ENCODE results near the gene NTRK1.

The NTRK1 gene

DNA sequence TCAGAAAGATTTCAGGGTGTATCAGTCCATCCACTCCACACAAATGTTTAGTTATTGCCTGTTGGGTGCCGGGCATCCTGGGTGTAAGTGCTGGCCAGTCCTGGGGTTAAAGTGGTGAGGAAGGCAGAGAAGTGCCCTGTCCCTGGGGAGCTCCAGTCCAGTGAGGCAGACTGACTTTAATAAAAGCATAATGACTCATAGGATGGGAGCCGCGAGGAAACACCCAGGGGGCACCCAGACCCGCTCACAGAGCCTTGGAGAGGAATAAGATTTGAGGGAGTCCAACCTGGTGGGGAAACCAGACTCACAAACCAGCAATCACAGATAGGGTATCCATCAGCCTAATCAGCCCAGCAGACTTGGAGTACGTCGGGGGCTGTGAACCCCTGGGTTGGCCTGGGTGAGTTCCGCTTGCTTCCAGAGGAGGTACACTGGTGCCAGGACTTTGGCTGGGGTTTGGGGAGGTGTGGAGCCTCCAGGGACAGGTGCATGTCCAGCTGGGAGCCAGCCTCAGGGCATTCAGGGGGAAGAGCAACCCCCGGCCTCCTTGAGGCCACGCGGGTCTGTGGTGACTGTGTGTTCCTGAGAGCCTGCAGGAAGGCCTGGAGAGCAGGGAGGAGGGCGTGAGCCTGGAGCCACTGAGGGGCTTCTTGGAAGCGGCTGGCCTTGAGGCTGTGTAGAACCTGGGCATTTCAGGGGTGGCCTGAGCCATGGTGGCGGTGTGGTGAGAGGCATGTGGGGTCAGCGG, 36.6 kb downstream of the NTRK1 start:
- no peak for DNase-seq (ENCODE audit: low read depth in 3 of 3)

DNA sequence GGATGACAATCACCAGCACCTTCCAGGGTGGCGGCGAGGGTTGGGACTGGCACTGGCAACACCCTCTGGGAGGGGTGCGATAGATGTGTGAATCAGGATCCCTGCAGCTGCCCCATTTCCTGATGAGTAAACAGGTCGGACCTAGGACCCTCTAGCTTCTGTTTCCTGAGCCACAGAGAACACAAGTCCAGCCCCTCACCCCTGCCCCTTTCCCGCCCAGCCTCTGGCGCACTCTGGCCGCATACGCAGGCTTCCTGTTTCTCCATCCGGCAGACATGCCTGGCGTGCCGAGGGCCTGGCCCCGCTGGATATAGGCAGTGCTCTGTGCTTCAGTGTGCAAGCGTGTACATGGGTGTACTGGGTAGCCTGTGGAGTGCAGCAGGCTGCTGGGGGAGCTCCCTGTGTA, 37.5 kb downstream of the NTRK1 start:
- DNase-seq (ENCODE audit: low read depth in 3 of 3), result no peak

DNA sequence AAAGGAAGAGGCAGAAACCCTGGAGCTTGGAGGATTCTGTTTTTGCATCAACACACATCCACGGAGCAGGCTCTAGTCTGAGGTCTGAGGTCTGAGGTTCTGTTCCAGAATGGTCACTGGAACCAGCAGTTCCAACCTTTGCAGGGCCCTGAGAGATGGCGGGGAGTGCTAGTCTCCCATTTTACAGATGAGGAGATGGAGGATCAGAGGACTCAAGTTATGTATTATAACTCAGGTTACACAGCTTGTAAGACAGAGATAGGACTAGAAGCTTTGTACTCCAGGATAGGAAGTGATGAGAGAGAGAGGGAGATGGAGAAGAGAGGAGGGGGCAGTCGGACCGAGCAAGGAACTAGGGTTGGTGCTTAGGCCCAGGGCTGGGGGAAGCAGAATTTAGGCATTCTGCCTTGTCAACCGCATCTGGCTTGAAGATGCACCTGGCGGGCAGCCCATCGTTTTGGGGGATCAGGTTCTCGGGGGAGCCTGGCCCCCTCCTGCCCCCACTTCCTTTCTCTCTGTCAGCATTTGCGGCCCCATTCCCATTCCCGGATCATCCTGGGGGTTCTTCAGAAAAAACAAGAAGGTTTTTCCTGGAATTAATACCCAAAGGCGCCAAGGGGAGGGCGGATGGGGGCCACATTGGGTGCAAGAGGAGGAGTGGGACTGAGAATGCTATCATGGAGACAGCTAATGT, 38.5 kb downstream of the NTRK1 start:
- no peak for DNase-seq (ENCODE audit: low read depth in 3 of 3)

DNA sequence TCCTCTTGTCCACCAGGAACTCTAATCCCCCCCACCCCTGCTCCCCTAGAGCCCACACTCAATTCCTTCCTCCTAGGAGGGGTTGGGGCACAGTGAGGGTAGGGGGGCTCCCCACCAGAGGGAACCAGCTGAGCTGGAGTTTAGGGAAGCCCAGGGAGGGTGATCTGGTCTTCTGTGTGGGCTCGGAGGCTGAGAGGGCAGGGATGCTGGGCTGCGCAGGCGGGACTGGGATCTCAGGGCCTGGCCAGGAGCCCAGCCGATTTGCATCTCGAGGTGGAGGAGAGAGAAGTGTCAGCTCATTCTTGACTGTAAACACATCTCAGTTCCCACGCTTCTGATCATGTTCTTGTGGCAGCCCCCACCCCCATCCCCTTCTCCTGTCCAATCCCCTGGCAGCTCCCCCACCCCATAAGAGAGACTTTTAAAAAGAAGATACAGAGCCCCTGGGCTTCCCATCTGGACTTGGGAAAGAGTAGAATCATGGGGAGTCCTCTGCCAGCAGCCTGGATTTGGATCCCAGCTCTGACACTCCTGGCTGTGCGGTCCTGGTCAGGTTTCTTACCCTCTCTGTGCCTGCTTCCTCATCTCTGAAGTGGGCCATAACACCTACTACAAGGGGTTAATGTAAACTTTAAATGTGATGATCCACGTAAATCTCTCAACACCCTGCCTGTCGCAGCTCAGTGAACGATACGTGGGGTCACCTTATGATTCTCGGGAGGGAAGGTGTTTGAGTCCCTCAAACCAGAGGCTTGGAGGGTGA, 39.5 kb downstream of the NTRK1 start:
- DNase-seq (ENCODE audit: low read depth in 3 of 3), result no peak

DNA sequence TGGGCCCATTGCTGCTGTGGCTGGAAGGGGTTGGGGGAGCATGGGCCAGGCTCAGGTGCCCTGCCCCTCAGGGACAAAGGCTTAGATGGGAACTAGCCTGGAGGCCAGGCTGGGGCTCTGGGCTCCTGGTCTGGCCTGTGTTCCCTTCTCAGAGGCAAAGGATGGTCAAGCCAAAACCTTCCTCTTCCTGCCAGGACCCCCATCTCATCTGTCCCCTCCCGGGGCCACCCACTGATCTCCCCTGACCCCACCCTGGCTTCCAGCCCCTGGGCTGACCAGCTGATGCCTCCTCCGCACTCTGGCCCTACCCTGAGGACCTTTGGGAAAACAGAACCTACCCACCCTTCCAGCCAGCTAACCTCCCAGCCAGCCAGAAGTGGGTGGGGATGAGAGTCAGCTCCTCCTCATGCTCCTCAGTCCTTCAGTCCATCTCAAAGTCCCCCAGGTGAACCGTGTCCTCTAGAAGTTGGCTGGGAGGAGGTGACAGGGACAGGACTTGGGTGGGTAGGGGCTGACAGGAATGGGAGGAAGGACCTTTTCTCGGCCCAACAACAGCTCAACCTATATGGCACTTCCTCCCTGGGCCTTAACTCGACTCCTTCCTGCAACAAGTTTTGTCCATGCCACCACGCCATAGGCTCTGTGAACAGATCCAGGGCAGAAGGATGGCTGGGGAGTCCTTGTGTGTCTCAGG, 40.4 kb downstream of the NTRK1 start:
- DNase-seq (ENCODE audit: low read depth in 3 of 3), result no peak

DNA sequence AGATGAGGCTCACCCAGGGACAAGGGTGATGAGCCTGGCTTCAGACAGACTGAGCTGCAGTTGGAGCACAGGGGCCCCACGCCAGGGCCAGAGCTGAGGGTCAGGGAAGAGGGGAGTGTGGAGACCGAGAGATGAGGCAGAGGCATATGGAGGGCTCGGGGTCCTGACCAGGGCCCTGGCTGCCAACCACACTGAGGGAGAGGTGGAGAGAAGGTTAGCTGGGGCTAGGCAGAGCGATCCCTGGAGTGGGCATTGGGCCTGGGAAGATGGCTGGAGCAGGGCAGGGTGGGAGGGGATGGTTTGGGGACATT, 40.9 kb downstream of the NTRK1 start:
- no peak for DNase-seq (ENCODE audit: low read depth in 3 of 3)

DNA sequence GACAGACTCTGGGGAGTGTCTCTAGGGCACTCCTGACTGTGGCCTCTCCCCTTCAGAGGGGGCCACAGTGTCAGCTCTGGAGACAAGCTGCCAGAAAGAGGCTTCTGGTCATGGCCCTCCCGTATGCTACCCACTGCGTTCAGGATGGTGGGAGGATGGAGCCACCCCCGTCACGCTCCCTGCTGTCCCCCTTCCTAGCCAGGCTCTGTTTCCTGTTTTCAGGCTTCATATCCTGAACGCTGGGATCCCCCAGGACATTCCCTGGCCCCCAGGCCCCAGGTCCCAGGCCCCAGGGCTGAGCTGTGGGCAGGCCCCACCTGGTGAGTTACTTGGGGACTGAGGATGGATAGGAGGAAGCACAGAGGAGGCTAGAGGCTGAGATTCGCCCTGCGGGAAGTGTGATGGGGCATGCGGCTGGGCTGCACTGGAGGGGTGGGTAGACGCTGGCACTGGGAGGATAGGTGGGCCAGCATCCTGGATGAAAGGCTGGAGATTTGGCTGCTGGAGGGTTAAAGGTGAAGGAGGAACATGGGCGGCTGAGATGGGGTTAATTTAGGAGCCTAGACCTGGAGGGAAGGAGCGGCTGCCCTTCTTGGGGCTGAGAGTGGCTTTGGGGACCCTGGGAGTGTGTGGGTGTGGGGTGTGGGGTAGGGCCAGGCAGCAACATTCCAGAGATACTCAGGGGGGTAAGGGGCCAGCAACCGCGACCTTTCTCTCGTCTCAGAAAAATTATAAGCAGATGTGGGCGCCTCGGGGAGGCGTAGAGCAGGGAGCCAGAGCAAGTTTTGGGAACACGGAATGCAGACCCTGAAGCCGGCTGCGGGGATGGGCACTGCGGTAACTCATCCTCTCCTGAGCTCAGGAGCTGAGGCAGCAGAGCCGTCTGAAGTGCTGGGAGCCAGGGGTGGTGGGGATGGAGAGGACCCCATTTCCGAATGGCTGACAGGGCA, 41.6 kb downstream of the NTRK1 start:
- DNase-seq (ENCODE audit: low read depth in 3 of 3), result no peak

DNA sequence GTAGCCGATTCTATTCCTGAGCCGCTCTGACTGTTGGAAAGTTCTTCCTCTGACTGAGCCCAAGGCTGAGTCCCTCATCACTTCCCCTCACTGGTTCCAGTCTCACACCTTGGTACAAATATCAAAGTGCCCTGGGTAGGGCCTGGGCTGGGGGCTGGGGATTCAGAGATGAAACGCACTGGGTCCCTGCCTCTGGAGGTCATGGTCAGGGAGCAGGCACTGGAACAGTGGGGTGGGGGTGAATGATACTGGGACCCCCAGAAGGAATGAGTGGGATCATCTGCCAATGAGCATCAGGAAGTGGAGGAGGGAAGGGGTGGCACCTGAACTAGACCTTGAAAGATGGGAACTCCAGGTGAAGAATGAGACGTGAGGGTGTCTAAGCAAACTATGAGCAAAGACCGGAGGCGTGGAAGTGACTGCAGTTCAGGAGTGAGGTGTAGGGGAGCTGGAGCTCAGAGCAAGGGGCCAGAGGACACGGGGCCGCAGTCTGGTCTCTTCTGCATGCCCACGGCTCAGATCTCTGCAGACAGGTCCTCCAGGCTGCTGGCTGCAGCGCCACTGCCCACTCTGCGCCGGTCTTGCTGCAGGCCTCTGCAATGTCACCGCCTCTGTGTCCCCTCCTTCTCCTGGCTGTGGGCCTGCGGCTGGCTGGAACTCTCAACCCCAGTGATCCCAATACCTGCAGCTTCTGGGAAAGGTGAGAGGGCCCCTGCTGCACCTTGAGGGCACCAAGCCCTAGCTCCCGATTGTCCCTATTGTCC, 42.8 kb downstream of the NTRK1 start:
- no peak for DNase-seq (ENCODE audit: low read depth in 3 of 3)

DNA sequence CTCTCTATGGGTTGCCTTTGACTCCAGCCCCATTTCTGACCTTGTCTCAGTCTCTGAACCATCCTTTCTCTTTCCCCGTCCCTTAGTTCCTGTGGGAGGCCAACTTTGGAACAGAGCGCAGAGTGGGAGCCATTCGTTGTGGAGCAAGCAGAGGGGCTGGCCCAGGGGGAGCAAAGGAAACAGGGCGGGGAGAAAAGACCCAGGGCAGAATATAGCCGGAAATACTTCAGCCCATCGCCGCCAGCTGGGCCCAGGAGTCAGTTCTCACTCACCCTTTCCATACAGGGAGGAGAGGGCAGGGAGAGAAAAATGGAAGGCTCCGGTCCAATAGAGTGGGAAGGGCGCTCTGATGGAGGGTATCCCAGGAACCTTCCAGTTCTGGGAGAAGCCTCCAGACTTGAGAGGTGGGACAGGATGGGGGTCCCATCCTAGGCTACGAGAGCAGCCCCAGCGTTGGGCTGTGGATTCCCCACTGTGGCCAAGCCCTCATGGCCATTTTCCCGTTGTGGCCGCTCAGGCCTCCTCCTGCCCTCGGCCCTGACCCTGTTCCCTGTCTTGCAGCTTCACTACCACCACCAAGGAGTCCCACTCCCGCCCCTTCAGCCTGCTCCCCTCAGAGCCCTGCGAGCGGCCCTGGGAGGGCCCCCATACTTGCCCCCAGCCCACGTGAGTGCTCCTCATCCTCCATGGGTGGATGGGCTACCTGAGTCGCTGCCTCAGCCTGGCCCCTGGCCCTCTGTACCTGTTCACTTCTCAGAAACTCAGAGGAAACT, 43.7 kb downstream of the NTRK1 start:
- no peak for DNase-seq (ENCODE audit: low read depth in 3 of 3)

DNA sequence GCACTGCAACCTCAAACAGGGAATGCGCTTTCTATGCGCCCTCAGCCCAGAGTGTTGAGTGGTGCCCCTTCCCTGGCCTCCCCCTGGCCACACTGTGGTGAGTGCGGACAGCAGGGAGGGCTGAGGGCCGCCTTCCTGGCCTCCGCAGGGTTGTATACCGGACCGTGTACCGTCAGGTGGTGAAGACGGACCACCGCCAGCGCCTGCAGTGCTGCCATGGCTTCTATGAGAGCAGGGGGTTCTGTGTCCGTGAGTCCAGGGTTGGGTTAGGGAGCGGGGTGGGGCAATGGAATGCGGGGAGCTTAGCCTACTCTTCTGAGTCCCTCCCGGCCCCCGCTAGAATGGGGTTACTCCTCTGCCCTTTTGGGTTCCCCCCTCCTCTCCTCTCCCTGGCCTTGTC, 44.5 kb downstream of the NTRK1 start:
- no peak for DNase-seq (ENCODE audit: low read depth in 3 of 3)

DNA sequence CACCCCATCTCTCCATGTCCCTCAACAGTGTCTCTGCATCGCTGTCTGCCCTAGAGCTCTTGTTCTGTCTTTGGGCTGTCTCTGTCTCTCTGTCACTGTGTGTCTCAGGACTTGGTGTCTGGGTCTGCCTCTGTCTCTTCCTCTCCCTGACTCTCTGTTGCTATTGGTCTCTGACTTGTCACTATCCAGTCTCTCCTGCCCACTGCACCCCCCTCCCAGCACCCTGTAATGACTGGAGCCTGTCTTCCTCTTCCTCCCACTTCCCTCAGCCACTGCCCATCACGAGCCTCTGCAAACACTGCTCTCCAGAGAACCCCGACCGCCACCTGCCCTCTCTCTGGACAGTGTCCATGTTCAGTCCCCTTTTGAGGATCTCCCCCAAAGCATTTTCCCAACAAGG, 45.0 kb downstream of the NTRK1 start:
- no peak for DNase-seq (ENCODE audit: low read depth in 3 of 3)

DNA sequence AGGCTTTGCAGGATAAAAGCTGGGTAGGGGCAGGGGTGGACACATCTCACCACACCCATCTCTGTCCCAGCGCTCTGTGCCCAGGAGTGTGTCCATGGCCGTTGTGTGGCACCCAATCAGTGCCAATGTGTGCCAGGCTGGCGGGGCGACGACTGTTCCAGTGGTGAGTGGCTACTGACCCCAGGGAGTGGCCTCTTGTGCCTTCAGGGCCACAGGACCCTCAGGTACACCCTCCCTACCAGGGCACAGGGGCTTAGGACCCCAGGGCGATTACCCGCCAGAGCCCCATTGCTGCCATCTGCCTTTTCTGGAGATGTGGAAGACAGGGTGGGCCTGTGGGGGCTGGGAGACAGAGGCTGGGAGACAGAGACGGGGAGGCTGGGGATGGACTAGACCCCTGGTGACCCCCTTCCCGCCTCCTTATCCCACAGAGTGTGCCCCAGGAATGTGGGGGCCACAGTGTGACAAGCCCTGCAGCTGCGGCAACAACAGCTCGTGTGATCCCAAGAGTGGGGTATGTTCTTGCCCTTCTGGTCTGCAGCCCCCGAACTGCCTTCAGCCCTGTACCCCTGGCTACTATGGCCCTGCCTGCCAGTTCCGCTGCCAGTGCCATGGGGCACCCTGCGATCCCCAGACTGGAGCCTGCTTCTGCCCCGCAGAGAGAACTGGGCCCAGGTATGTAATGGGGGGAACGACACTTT, 45.7 kb downstream of the NTRK1 start:
- DNase-seq (ENCODE audit: low read depth in 3 of 3), result no peak

DNA sequence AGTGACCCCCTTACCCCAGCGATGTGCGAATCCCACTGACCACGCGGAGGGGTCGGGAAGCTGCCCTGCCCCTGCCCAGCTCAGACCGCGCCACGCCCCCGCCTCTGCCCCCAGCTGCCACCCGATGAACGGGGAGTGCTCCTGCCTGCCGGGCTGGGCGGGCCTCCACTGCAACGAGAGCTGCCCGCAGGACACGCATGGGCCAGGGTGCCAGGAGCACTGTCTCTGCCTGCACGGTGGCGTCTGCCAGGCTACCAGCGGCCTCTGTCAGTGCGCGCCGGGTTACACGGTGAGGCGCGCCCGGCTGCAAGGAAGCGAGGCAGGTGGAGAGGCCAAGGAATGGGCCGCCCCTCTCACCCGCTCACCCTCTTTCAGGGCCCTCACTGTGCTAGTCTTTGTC, 47.9 kb downstream of the NTRK1 start:
- no peak for DNase-seq (ENCODE audit: low read depth in 3 of 3)

DNA sequence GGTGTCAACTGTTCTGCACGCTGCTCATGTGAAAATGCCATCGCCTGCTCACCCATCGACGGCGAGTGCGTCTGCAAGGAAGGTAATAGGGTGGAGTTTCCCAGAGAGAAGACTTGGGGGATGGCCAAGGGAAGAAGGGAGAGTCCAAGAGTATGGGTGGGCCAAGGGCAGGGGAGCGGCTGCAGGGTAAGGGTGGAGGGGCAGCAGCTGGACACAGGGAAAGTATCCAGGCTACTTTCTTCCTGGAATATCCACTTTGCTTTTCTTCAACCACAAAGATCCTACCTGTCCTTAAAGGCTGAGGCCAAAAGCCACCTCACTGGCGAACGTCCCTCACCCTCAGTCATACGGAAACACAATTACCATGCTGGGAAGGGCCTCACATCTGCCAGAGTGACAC, 48.3 kb downstream of the NTRK1 start:
- no peak for DNase-seq (ENCODE audit: low read depth in 3 of 3)

DNA sequence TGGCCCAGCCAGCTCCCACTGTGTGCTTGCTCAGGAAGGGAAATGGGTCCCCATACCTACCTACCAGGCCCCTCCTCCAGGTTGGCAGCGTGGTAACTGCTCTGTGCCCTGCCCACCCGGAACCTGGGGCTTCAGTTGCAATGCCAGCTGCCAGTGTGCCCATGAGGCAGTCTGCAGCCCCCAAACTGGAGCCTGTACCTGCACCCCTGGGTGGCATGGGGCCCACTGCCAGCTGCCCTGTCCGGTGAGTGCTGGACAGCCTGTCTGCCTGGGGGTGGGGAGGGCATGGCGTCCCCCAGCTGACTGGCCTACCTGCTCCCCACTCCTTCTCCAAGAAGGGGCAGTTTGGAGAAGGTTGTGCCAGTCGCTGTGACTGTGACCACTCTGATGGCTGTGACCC, 49.0 kb downstream of the NTRK1 start:
- no peak for DNase-seq (ENCODE audit: low read depth in 3 of 3)

DNA sequence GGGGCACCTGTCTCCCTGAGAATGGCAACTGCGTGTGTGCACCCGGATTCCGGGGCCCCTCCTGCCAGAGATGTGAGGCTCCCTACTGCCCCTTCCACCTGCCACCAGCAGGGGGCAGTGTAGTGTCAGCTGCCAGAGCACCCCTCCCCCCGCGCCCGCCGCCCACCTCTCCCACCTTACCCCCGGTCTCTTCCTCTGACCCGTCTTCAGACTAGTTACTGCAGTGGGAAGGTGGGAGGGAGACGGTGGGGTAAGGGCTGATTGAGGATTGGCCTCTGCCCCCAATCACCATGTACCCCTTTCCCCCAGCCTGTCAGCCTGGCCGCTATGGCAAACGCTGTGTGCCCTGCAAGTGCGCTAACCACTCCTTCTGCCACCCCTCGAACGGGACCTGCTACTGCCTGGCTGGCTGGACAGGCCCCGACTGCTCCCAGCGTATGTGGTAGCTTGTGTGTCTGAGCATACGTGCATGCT, 49.7 kb downstream of the NTRK1 start:
- DNase-seq (ENCODE audit: low read depth in 3 of 3), result peak in 2 of 3 experiments; percentile 22 to 25

DNA sequence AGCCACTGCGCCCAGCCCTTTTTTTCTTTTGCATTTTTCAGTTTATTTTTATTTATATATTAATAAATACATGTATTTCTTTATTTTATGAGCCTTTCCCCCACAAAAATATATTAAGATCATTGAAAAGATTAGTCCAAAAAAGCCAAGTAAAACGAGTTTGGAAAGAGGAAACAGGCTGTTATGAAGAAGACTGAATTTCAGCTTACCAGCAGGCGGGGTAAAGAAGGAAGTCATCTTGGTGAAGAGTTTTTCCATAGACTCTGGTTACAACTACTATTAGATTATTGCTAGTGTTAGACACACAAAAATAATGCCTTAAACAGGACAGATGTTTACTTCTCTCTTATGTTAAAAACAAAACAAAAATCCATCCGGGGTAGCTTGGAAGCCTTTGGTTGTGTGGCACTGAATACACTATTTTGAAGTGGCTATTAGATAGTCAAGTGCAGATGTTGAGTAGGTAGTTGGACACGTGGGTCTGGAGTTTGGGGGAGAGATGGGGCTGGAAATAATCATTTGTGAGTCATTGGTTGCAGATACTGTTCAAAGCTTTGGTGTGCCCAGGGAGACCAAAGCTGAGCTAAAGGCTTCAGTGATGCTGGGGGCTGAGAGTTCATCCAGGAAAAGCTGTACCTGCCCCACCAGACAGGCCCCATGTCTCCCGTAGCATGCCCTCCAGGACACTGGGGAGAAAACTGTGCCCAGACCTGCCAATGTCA, 51.1 kb downstream of the NTRK1 start:
- DNase-seq (ENCODE audit: low read depth in 3 of 3), result no peak

DNA sequence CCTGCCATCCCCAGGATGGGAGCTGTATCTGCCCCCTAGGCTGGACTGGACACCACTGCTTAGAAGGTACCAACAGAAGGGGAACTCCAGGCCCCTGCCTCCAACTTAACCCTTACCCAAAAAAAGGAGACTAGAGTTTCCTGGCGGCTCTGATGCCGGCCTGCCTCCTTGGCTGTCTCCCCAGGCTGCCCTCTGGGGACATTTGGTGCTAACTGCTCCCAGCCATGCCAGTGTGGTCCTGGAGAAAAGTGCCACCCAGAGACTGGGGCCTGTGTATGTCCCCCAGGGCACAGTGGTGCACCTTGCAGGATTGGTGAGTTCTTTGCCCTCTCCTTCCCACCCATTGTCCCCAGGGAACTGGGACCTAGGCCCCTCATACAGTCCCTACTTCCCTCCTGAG, 51.6 kb downstream of the NTRK1 start:
- DNase-seq (ENCODE audit: low read depth in 3 of 3), result no peak

Measured in stimulated activated CD4-positive, alpha-beta T cell treated with anti-CD3 and anti-CD28 coated beads, TNF-alpha, amount 100 ng/mL, for 4 hours (primary cell).